GM12874 (cell line): Measurements from ENCODE around the gene IL18BP.

Experiments
- CTCF ChIP-seq: IDR thresholded peaks from 2 replicates; pipeline ENCODE4 v1.5.1; 2011; ENCODE audit warnings: low read depth, mild to moderate bottlenecking, control low read depth, low read length, moderate library complexity; ENCODE audit not compliant: insufficient read depth

Gene IL18BP

GRCh38 chr11:71987521-71987920 lies 11.2 kb upstream of the IL18BP start:
- TF ChIP-seq CTCF: no peak

- TF ChIP-seq CTCF: no peak
Measured at GRCh38 chr11:71988050-71988449, 10.7 kb upstream of the IL18BP start.

- no peak for TF ChIP-seq CTCF
Measured at GRCh38 chr11:71990701-71991100, 8.0 kb upstream of the IL18BP start.

GRCh38 chr11:71991494-71991893 lies 7.2 kb upstream of the IL18BP start:
- no peak for TF ChIP-seq CTCF

- TF ChIP-seq CTCF: no peak
Measured at GRCh38 chr11:71992136-71992730, 6.5 kb upstream of the IL18BP start.

- no peak for TF ChIP-seq CTCF
Measured at GRCh38 chr11:71994786-71995185, 3.9 kb upstream of the IL18BP start.

- no peak for TF ChIP-seq CTCF
Measured at GRCh38 chr11:71995726-71996291, 2.9 kb upstream of the IL18BP start.
